H9 (cell line): ENCODE results near the gene RPGRIP1L. TPM values are rescaled to one million over a fixed set of nuclear protein-coding genes. Genes with fewer than 3 reads are reported as not detected.

Source experiments
- DNase-seq: peaks from one replicate; pipeline ENCODE4 v3.0.0-alpha.2; 2017
- H2AFZ ChIP-seq: one replicate; pipeline ENCODE4 v1.6.1; 2013; ENCODE audit warnings: mild to moderate bottlenecking, low read length, control low read depth, moderate library complexity
- H2AK5ac ChIP-seq: 2 replicates; pipeline ENCODE4 v1.6.1; 2013; ENCODE audit warnings: low read length, control low read depth, mixed read lengths; ENCODE audit not compliant: insufficient read length
- H2BK120ac ChIP-seq: one replicate; pipeline ENCODE4 v1.6.1; 2013; ENCODE audit warnings: low read depth, mild to moderate bottlenecking, low read length, control low read depth, inconsistent platforms; ENCODE audit not compliant: poor library complexity, severe bottlenecking
- H2BK12ac ChIP-seq: 2 replicates; pipeline ENCODE4 v1.6.1; 2013; ENCODE audit warnings: low read length, control low read depth, mixed read lengths, low read depth; ENCODE audit not compliant: insufficient read length
- H2BK15ac ChIP-seq: 2 replicates; pipeline ENCODE4 v1.6.1; 2013; ENCODE audit warnings: low read depth, low read length, control low read depth
- H2BK20ac ChIP-seq: one replicate; pipeline ENCODE4 v1.6.1; 2013; ENCODE audit warnings: low read depth, mild to moderate bottlenecking, low read length, control low read depth, inconsistent platforms; ENCODE audit not compliant: poor library complexity, severe bottlenecking
- H2BK5ac ChIP-seq: 2 replicates; pipeline ENCODE4 v1.6.1; 2013; ENCODE audit warnings: low read length, control low read depth, mixed read lengths; ENCODE audit not compliant: insufficient read length
- H3K14ac ChIP-seq: 2 replicates; pipeline ENCODE4 v1.6.1; 2013; ENCODE audit warnings: low read length, control low read depth; ENCODE audit not compliant: insufficient read depth
- H3K18ac ChIP-seq: 2 replicates; pipeline ENCODE4 v1.6.1; 2013; ENCODE audit warnings: low read depth, mild to moderate bottlenecking, mixed read lengths, low read length, control low read depth; ENCODE audit not compliant: insufficient read length
- H3K23ac ChIP-seq: 2 replicates; pipeline ENCODE4 v1.6.1; 2013; ENCODE audit warnings: low read length, control low read depth, mixed read lengths, low read depth; ENCODE audit not compliant: insufficient read length
- H3K23me2 ChIP-seq: 2 replicates; pipeline ENCODE4 v1.6.1; 2013; ENCODE audit warnings: low read depth, mild to moderate bottlenecking, mixed read lengths, low read length, control low read depth; ENCODE audit not compliant: insufficient read length, poor library complexity, severe bottlenecking
- H3K27ac ChIP-seq: 2 replicates; pipeline ENCODE4 v1.5.1; 2013; ENCODE audit warnings: low read length, control low read depth, mixed read lengths, low read depth; ENCODE audit not compliant: insufficient read length
- H3K27me3 ChIP-seq: 2 replicates; pipeline ENCODE4 v1.6.1; 2013; ENCODE audit warnings: low read length, control low read depth, inconsistent platforms; ENCODE audit not compliant: insufficient read depth
- H3K4ac ChIP-seq: 2 replicates; pipeline ENCODE4 v1.6.1; 2013; ENCODE audit warnings: low read depth, mild to moderate bottlenecking, control low read depth, inconsistent platforms, low read length, moderate library complexity
- H3K4me1 ChIP-seq: 2 replicates; pipeline ENCODE4 v1.6.1; 2013; ENCODE audit warnings: low read length, control low read depth, inconsistent platforms; ENCODE audit not compliant: insufficient read depth
- H3K4me2 ChIP-seq: 2 replicates; pipeline ENCODE4 v1.6.1; 2013; ENCODE audit warnings: low read length, control low read depth, mixed read lengths; ENCODE audit not compliant: insufficient read length, insufficient read depth
- H3K56ac ChIP-seq: 2 replicates; pipeline ENCODE4 v1.6.1; 2013; ENCODE audit warnings: low read depth, mild to moderate bottlenecking, mixed read lengths, low read length, control low read depth; ENCODE audit not compliant: insufficient read length
- H3K79me1 ChIP-seq: 2 replicates; pipeline ENCODE4 v1.6.1; 2013; ENCODE audit warnings: low read depth, mild to moderate bottlenecking, moderate library complexity, low read length, control low read depth, inconsistent platforms; ENCODE audit not compliant: insufficient read depth, poor library complexity, severe bottlenecking
- H3K79me2 ChIP-seq: 2 replicates; pipeline ENCODE4 v1.6.1; 2013; ENCODE audit warnings: low read length, control low read depth, inconsistent platforms; ENCODE audit not compliant: insufficient read depth
- H3K9ac ChIP-seq: 2 replicates; pipeline ENCODE4 v1.6.1; 2013; ENCODE audit warnings: low read length, control low read depth, mixed read lengths; ENCODE audit not compliant: insufficient read length; ENCODE audit errors: extremely low read depth
- H3K9me3 ChIP-seq: one replicate; pipeline ENCODE4 v1.6.1; 2013; ENCODE audit warnings: low read depth, low read length, inconsistent platforms; ENCODE audit not compliant: control insufficient read depth
- H3T11ph ChIP-seq: one replicate; pipeline ENCODE4 v1.6.1; 2013; ENCODE audit warnings: mild to moderate bottlenecking, low read length, control low read depth, inconsistent platforms
- H4K20me1 ChIP-seq: one replicate; pipeline ENCODE4 v1.6.1; 2013; ENCODE audit not compliant: control insufficient read depth, insufficient read length, insufficient read depth
- H4K5ac ChIP-seq: 2 replicates; pipeline ENCODE4 v1.6.1; 2013; ENCODE audit warnings: low read depth, mild to moderate bottlenecking, mixed read lengths, low read length, control low read depth; ENCODE audit not compliant: insufficient read length
- H4K8ac ChIP-seq: replicated peaks from 2 replicates; pipeline ENCODE4 v1.6.1; 2013; ENCODE audit warnings: low read length, control low read depth, mixed read lengths, low read depth; ENCODE audit not compliant: insufficient read length
- H4K91ac ChIP-seq: 2 replicates; pipeline ENCODE4 v1.6.1; 2013; ENCODE audit warnings: low read depth, mild to moderate bottlenecking, moderate library complexity, mixed read lengths, low read length, control low read depth; ENCODE audit not compliant: insufficient read length
- H3K27ac Mint-ChIP-seq, 3 experiments: 2 replicates in 2 of 3; 3 replicates in 1 of 3; pipeline ENCODE4 v1.8.0; 2020 to 2021; ENCODE audit warnings: mixed read lengths in 3 of 3, mild to moderate bottlenecking in 1 of 3, moderate library complexity in 1 of 3
- H3K27me3 Mint-ChIP-seq: 2 replicates; pipeline ENCODE4 v1.8.0; 2021; ENCODE audit warnings: low read depth, mild to moderate bottlenecking, moderate library complexity, mixed read lengths
- H3K36me3 Mint-ChIP-seq, 3 experiments: 2 replicates in 2 of 3; 3 replicates in 1 of 3; pipeline ENCODE4 v1.8.0; 2020 to 2021; ENCODE audit warnings: low read depth in 3 of 3, mixed read lengths in 3 of 3; ENCODE audit not compliant: insufficient read depth in 1 of 3
- H3K4me1 Mint-ChIP-seq, 2 experiments: 2 replicates each; pipeline ENCODE4 v1.8.0; 2020; ENCODE audit warnings: mixed read lengths in 2 of 2
- H3K4me3 Mint-ChIP-seq, 2 experiments: 2 replicates in 1 of 2; 3 replicates in 1 of 2; pipeline ENCODE4 v1.8.0; 2020 to 2021; ENCODE audit warnings: mild to moderate bottlenecking in 2 of 2, mixed read lengths in 2 of 2, moderate library complexity in 1 of 2
- H3K9me3 Mint-ChIP-seq, 2 experiments: 2 replicates in 1 of 2; 3 replicates in 1 of 2; pipeline ENCODE4 v1.8.0; 2020; ENCODE audit warnings: mild to moderate bottlenecking in 2 of 2, mixed read lengths in 2 of 2, moderate library complexity in 1 of 2
- CTCF ChIP-seq: fragments of 200-600 bp; sonication (generic); conservative IDR thresholded peaks from 3 replicates; pipeline ENCODE4 v1.8.0; 2021; ENCODE audit warnings: antibody characterized with exemption, mild to moderate bottlenecking
- WGBS: extraction: QIAGEN DNeasy Blood & Tissue Kit; methylation state at CpG from one replicate; pipeline ENCODE4 v1.1.7; 2013; ENCODE audit warnings: missing lambda C conversion rate, low lambda C conversion rate, mixed read lengths; ENCODE audit not compliant: insufficient read length; ENCODE audit errors: extremely low coverage; 5-methylcytosine and 5-hydroxymethylcytosine counted together
- total RNA-seq: library from RNA; stranded (reverse); gene quantifications from 2 replicates; pipeline ENCODE4 v1.2.1, GENCODE V29; 2021

RPGRIP1L gene
- total RNA-seq, 1 experiment from 2014 or later, result 11.7 TPM

DNA sequence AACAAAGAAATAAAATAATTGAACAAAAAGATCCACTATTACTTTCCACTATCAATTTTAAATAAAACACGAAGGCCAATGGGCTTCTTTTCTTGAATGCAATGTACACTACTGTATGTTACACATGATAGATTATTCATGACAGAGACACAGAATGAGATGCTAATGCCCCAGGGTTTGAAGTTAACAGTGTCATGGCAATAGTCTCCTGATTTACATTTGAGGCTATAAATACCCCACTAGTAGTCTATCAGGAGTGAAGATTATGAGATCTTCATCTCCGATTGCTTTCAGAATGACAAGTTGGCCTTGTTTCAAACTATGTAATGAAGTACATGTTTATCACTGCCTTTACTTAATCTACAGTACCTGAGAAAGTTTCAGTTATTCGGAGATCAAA lies 84.4 kb downstream of the RPGRIP1L start:
- H3T11ph ChIP-seq, result no peak overlapping the region
- H3K9me3 Mint-ChIP-seq, result peaks cover 2 to 3% of the 10 kb centered on the region in 2 experiments; a peak in 1 of 5 replicates
- H2BK120ac ChIP-seq, result no peak overlapping the region
- H4K8ac ChIP-seq, result no peak overlapping the region
- no peak overlapping the region for H2BK15ac ChIP-seq
- H3K9ac ChIP-seq, result no peak overlapping the region
- H3K9me3 ChIP-seq, result no peaks in the 10 kb centered on the region
- H3K23me2 ChIP-seq, result no peaks in the 10 kb centered on the region
- no peaks in the 10 kb centered on the region for H3K79me2 ChIP-seq
- no peak overlapping the region for H3K18ac ChIP-seq
- no peaks in the 10 kb centered on the region for H3K27me3 Mint-ChIP-seq
- WGBS, result no CpG with 5 or more reads among the region's 3 CpGs
- no peaks in the 10 kb centered on the region for H3K79me1 ChIP-seq
- no peak overlapping the region for H3K4me2 ChIP-seq
- H3K4me1 ChIP-seq, result no peaks in the 10 kb centered on the region
- no peak overlapping the region for H2BK20ac ChIP-seq
- peaks cover 2 to 4% (median 2%) of the 10 kb centered on the region in 3 experiments; a peak in 3 of 7 replicates for H3K36me3 Mint-ChIP-seq
- H3K4me3 Mint-ChIP-seq, result no peak overlapping the region
- no peak overlapping the region for H3K14ac ChIP-seq
- no peak overlapping the region for H2AK5ac ChIP-seq
- no peak overlapping the region for H2BK5ac ChIP-seq
- no peak overlapping the region for H2BK12ac ChIP-seq
- H2AFZ ChIP-seq, result no peak overlapping the region
- no peak for DNase-seq
- H3K27ac ChIP-seq, result no peak overlapping the region
- H4K20me1 ChIP-seq, result no peaks in the 10 kb centered on the region
- H3K56ac ChIP-seq, result no peak overlapping the region
- H4K5ac ChIP-seq, result no peak overlapping the region
- H3K4me1 Mint-ChIP-seq, result no peaks in the 10 kb centered on the region
- H3K23ac ChIP-seq, result no peak overlapping the region
- TF ChIP-seq CTCF, result no peak
- no peaks in the 10 kb centered on the region for H3K27me3 ChIP-seq
- H3K4ac ChIP-seq, result no peak overlapping the region
- H3K27ac Mint-ChIP-seq, result no peak overlapping the region
- H4K91ac ChIP-seq, result no peak overlapping the region
